Measurements from ENCODE around the gene HSPD1.

HSPD1 gene

DNA sequence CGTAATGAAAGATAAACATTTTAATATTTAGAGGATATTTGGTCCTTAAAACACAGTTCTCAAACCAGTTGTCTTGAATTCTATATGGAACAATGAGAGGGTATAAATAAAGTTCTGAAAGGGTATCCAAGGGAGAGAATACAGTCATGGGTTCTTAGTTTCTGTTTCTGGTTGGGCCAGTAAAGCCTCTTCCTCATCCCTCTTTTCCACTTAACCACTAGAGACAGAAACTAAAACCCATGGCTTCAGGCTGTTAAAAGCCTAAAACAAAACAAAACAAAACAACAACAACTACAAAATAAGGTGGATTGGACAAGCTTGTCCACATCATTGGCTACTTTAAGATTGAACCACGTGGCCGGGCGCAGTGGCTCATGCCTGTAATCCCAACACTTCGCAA is 27.5 kb downstream of the HSPD1 start:
- H3K4me1 ChIP-seq (ENCODE audit: control insufficient read depth, insufficient read depth, low read length): no peaks in the 10 kb centered on the region
- ChIA-PET POLR2A (no interaction called here), CTCF (interaction anchor here (0.6 kb wide), 1 partner anchor 236 kb away, joined by 6 read pairs; no protein-coding TSS in a partner anchor)
- H3K36me3 ChIP-seq (ENCODE audit: control insufficient read depth in 2 of 2, insufficient read depth in 1 of 2, low read length in 2 of 2): peaks cover 65 to 85% of the 10 kb centered on the region in 2 experiments
- no peak overlapping the region for H3K4me3 ChIP-seq (ENCODE audit: low read depth, low read length)
- H3K9me3 ChIP-seq (ENCODE audit: control insufficient read depth, insufficient read depth, low read depth, low read length): no peaks in the 10 kb centered on the region
- no peak overlapping the region for H3K27ac ChIP-seq (ENCODE audit: extremely low read depth, low read depth, low read length)
- TF ChIP-seq ZNF521 (tag by site-specific recombination; IDR thresholded peaks at IDR 0.05): no peak
- no peak for TF ChIP-seq ZNF561 (tag by site-specific recombination; IDR thresholded peaks at IDR 0.05; ENCODE audit: borderline replicate concordance)
- TF ChIP-seq ZNF211 (tag by site-specific recombination; IDR thresholded peaks at IDR 0.05; ENCODE audit: low read depth): no peak
- TF ChIP-seq, protein P1, sequence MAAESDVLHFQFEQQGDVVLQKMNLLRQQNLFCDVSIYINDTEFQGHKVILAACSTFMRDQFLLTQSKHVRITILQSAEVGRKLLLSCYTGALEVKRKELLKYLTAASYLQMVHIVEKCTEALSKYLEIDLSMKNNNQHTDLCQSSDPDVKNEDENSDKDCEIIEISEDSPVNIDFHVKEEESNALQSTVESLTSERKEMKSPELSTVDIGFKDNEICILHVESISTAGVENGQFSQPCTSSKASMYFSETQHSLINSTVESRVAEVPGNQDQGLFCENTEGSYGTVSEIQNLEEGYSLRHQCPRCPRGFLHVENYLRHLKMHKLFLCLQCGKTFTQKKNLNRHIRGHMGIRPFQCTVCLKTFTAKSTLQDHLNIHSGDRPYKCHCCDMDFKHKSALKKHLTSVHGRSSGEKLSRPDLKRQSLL (tag by site-specific recombination; IDR thresholded peaks at IDR 0.05): no peak
- TF ChIP-seq, protein P2, sequence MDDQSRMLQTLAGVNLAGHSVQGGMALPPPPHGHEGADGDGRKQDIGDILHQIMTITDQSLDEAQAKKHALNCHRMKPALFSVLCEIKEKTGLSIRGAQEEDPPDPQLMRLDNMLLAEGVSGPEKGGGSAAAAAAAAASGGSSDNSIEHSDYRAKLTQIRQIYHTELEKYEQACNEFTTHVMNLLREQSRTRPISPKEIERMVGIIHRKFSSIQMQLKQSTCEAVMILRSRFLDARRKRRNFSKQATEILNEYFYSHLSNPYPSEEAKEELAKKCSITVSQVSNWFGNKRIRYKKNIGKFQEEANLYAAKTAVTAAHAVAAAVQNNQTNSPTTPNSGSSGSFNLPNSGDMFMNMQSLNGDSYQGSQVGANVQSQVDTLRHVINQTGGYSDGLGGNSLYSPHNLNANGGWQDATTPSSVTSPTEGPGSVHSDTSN (CRISPR knock-in tag; IDR thresholded peaks at IDR 0.05): no peak
- TF ChIP-seq ZNF624 (tag by site-specific recombination; IDR thresholded peaks at IDR 0.05): no peak
- no peak for TF ChIP-seq SALL2 (tag by site-specific recombination; IDR thresholded peaks at IDR 0.05; ENCODE audit: borderline replicate concordance)
- no peak for TF ChIP-seq ZNF266 (tag by site-specific recombination; IDR thresholded peaks at IDR 0.05; ENCODE audit: low read depth)
- TF ChIP-seq ZNF133 (tag by site-specific recombination; IDR thresholded peaks at IDR 0.05): no peak
- TF ChIP-seq, protein P3, sequence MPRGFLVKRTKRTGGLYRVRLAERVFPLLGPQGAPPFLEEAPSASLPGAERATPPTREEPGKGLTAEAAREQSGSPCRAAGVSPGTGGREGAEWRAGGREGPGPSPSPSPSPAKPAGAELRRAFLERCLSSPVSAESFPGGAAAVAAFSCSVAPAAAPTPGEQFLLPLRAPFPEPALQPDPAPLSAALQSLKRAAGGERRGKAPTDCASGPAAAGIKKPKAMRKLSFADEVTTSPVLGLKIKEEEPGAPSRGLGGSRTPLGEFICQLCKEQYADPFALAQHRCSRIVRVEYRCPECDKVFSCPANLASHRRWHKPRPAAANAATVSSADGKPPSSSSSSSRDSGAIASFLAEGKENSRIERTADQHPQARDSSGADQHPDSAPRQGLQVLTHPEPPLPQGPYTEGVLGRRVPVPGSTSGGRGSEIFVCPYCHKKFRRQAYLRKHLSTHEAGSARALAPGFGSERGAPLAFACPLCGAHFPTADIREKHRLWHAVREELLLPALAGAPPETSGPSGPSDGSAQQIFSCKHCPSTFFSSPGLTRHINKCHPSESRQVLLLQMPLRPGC (tag by site-specific recombination; IDR thresholded peaks at IDR 0.05): no peak
- no peak for TF ChIP-seq ZFHX2 (tag by site-specific recombination; conservative IDR thresholded peaks at IDR 0.05)
- no peak for TF ChIP-seq ZNF335 (tag by site-specific recombination; conservative IDR thresholded peaks at IDR 0.05)
- no peak for TF ChIP-seq ZBTB17 (tag by site-specific recombination; IDR thresholded peaks at IDR 0.05)
- TF ChIP-seq ZNF169 (tag by site-specific recombination; IDR thresholded peaks at IDR 0.05): no peak
- no peak for TF ChIP-seq ZNF202 (tag by site-specific recombination; IDR thresholded peaks at IDR 0.05; ENCODE audit: borderline replicate concordance)
- TF ChIP-seq, protein P4, sequence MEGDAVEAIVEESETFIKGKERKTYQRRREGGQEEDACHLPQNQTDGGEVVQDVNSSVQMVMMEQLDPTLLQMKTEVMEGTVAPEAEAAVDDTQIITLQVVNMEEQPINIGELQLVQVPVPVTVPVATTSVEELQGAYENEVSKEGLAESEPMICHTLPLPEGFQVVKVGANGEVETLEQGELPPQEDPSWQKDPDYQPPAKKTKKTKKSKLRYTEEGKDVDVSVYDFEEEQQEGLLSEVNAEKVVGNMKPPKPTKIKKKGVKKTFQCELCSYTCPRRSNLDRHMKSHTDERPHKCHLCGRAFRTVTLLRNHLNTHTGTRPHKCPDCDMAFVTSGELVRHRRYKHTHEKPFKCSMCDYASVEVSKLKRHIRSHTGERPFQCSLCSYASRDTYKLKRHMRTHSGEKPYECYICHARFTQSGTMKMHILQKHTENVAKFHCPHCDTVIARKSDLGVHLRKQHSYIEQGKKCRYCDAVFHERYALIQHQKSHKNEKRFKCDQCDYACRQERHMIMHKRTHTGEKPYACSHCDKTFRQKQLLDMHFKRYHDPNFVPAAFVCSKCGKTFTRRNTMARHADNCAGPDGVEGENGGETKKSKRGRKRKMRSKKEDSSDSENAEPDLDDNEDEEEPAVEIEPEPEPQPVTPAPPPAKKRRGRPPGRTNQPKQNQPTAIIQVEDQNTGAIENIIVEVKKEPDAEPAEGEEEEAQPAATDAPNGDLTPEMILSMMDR (tag by site-specific recombination; IDR thresholded peaks at IDR 0.05): no peak
- TF ChIP-seq, protein P5, sequence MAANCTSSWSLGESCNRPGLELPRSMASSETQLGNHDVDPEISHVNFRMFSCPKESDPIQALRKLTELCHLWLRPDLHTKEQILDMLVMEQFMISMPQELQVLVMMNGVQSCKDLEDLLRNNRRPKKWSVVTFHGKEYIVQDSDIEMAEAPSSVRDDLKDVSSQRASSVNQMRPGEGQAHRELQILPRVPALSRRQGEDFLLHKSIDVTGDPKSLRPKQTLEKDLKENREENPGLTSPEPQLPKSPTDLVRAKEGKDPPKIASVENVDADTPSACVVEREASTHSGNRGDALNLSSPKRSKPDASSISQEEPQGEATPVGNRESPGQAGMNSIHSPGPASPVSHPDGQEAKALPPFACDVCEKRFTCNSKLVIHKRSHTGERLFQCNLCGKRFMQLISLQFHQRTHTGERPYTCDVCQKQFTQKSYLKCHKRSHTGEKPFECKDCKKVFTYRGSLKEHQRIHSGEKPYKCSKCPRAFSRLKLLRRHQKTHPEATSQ (tag by site-specific recombination; IDR thresholded peaks at IDR 0.05): no peak
- TF ChIP-seq ZNF768 (tag by site-specific recombination; IDR thresholded peaks at IDR 0.05): no peak
- TF ChIP-seq ZNF514 (tag by site-specific recombination; IDR thresholded peaks at IDR 0.05): no peak
- TF ChIP-seq TCF7L2 (IDR thresholded peaks at IDR 0.05; ENCODE audit: borderline replicate concordance, low read depth, low read length): no peak
